Activated T-helper 9 cell treated with anti-CD3 and anti-CD28 coated beads, Interleukin-2, amount 50 U/mL, for 16 hours (primary cell): ENCODE results near the gene PZP.

Experiments used
- DNase-seq: peaks from one replicate; pipeline ENCODE4 v3.0.0-alpha.2; 2020; ENCODE audit warnings: low read depth

Gene PZP

GRCh38 chr12:9123781-9124382 lies 84.3 kb downstream of the PZP start:
- DNase-seq, result no peak

- DNase-seq, result no peak
These were observed 86.0 kb downstream of the PZP start for GRCh38 chr12:9122091-9122609.

- no peak for DNase-seq
These were observed 87.6 kb downstream of the PZP start for GRCh38 chr12:9120487-9121184.

GRCh38 chr12:9118158-9118557 lies 90.0 kb downstream of the PZP start:
- no peak for DNase-seq

GRCh38 chr12:9115731-9116559 lies 92.2 kb downstream of the PZP start, which contains the start of gene A2M:
TSS of gene A2M (minus strand) at chr12:9115919. CDS start at chr12:9115849, 70 bp downstream.
- no peak for DNase-seq

GRCh38 chr12:9114946-9115345 lies 93.2 kb downstream of the PZP start:
- DNase-seq, result no peak

- DNase-seq, result no peak
These were observed 94.2 kb downstream of the PZP start for GRCh38 chr12:9113987-9114309.

- no peak for DNase-seq
These were observed 94.8 kb downstream of the PZP start for GRCh38 chr12:9113296-9113986.

- no peak for DNase-seq
These were observed 95.9 kb downstream of the PZP start for GRCh38 chr12:9112076-9112853.

- no peak for DNase-seq
These were observed 96.7 kb downstream of the PZP start for GRCh38 chr12:9111525-9111924.

- no peak for DNase-seq
These were observed 98.3 kb downstream of the PZP start for GRCh38 chr12:9109737-9110491.

- no peak for DNase-seq
These were observed 99.0 kb downstream of the PZP start for GRCh38 chr12:9109213-9109522.

GRCh38 chr12:9108504-9109212 lies 99.5 kb downstream of the PZP start:
- DNase-seq, result no peak

- no peak for DNase-seq
These were observed 100.7 kb downstream of the PZP start for GRCh38 chr12:9107542-9107873.

GRCh38 chr12:9106610-9107541 lies 101.3 kb downstream of the PZP start:
- DNase-seq, result no peak

GRCh38 chr12:9106067-9106466 lies 102.1 kb downstream of the PZP start:
- no peak for DNase-seq

- no peak for DNase-seq
These were observed 103.3 kb downstream of the PZP start for GRCh38 chr12:9104767-9105423.

GRCh38 chr12:9104087-9104486 lies 104.1 kb downstream of the PZP start:
- no peak for DNase-seq
